GM04503 (cell line): ENCODE results near the gene PLIN5.

ENCODE experiments used
- DNase-seq: peaks from one replicate; pipeline ENCODE4 v3.0.0-alpha.2; 2012; ENCODE audit warnings: low read depth

The PLIN5 gene

GRCh38 chr19:4521888-4522242 lies 13.2 kb downstream of the PLIN5 start:
- no peak for DNase-seq

- no peak for DNase-seq
These were observed 13.7 kb downstream of the PLIN5 start for GRCh38 chr19:4521170-4521887.

- DNase-seq, result no peak
These were observed 15.3 kb downstream of the PLIN5 start for GRCh38 chr19:4519521-4520277.

GRCh38 chr19:4519172-4519496 lies 15.9 kb downstream of the PLIN5 start:
- DNase-seq, result no peak

GRCh38 chr19:4518345-4519171 lies 16.5 kb downstream of the PLIN5 start, which contains the start of gene PLIN4:
PLIN4 (minus strand) TSS chr19:4518486; CDS start chr19:4518272, 214 bp downstream.
- no peak for DNase-seq

- no peak for DNase-seq
These were observed 17.5 kb downstream of the PLIN5 start for GRCh38 chr19:4517451-4518057.

GRCh38 chr19:4516939-4517300 lies 18.1 kb downstream of the PLIN5 start:
- DNase-seq, result no peak

GRCh38 chr19:4516199-4516938 lies 18.7 kb downstream of the PLIN5 start:
- DNase-seq, result no peak

- DNase-seq, result no peak
These were observed 19.3 kb downstream of the PLIN5 start for GRCh38 chr19:4515732-4516131.

- DNase-seq, result no peak
These were observed 21.8 kb downstream of the PLIN5 start for GRCh38 chr19:4513248-4513647.

- DNase-seq, result no peak
These were observed 23.0 kb downstream of the PLIN5 start for GRCh38 chr19:4512070-4512469.

- DNase-seq, result no peak
These were observed 23.5 kb downstream of the PLIN5 start for GRCh38 chr19:4511300-4512054.

GRCh38 chr19:4510435-4511255 lies 24.4 kb downstream of the PLIN5 start:
- no peak for DNase-seq

- no peak for DNase-seq
These were observed 26.3 kb downstream of the PLIN5 start for GRCh38 chr19:4508698-4509097.

- no peak for DNase-seq
These were observed 27.2 kb downstream of the PLIN5 start for GRCh38 chr19:4507804-4508203.

- no peak for DNase-seq
These were observed 27.9 kb downstream of the PLIN5 start for GRCh38 chr19:4507150-4507452.

- DNase-seq, result no peak
These were observed 28.4 kb downstream of the PLIN5 start for GRCh38 chr19:4506449-4507149.

- no peak for DNase-seq
These were observed 29.2 kb downstream of the PLIN5 start for GRCh38 chr19:4505570-4506448.
